Thyroid gland (tissue), 4 donors: ENCODE data around the gene KSR1. TPM values are rescaled to one million over a fixed set of nuclear protein-coding genes. Genes with fewer than 3 reads are reported as not detected.
A peak's percentile ranks its signal among the peaks of the same experiment; 100 is the strongest.

ENCODE experiments used
- DNase-seq, 2 donors: peaks; one replicate each; pipeline ENCODE4 v3.0.0-alpha.2; 2019
- H3K27ac ChIP-seq, 3 donors: fragments of 200-600 bp; sonication (generic); 1 replicate in 2 of 3; 2 replicates in 1 of 3; pipeline ENCODE4 v1.5.1; 2016 to 2019; ENCODE audit warnings: mild to moderate bottlenecking in 1 of 3, moderate library complexity in 1 of 3
- H3K27me3 ChIP-seq: fragments of 200-600 bp; sonication (generic); one replicate; pipeline ENCODE4 v1.5.1; 2019
- H3K36me3 ChIP-seq, 2 donors: fragments of 200-600 bp; sonication (generic); one replicate each; pipeline ENCODE4 v1.5.1; 2016 to 2019
- H3K4me1 ChIP-seq, 2 donors: fragments of 200-600 bp; sonication (generic); one replicate each; pipeline ENCODE4 v1.5.1; 2017 to 2019
- H3K4me3 ChIP-seq, 3 donors: fragments of 200-600 bp; sonication (generic); replicated peaks in 1 of 3; 1 replicate in 2 of 3; 2 replicates in 1 of 3; pipeline ENCODE4 v1.5.1; 2016; ENCODE audit warnings: mild to moderate bottlenecking in 1 of 3
- H3K9me3 ChIP-seq: fragments of 200-600 bp; sonication (generic); one replicate; pipeline ENCODE4 v1.5.1; 2017
- CTCF ChIP-seq, 6 experiments: fragments of 200-600 bp in 3 of 6; fragments of 450-650 bp in 3 of 6; sonication (generic) in 3 of 6; IDR thresholded peaks; one replicate each; pipeline ENCODE4 v1.5.1; 2016 to 2019; ENCODE audit warnings: antibody characterized with exemption in 6 of 6, mild to moderate bottlenecking in 2 of 6, inconsistent platforms in 1 of 6, moderate library complexity in 1 of 6
- POLR2A ChIP-seq, 2 donors: fragments of 450-650 bp; IDR thresholded peaks; one replicate each; pipeline ENCODE4 v1.6.1; 2017; ENCODE audit warnings: antibody characterized with exemption in 2 of 2, mild to moderate bottlenecking in 2 of 2, moderate library complexity in 1 of 2
- WGBS, 2 donors: methylation state at CpG; one replicate each; pipeline ENCODE4 v1.1.5; 2017; 5-methylcytosine and 5-hydroxymethylcytosine counted together
- intact Hi-C: fragments of 100-400 bp; cut with DNase I; formaldehyde crosslinking; loops from one replicate; pipeline ENCODE4 v1.15.1; 2023
- total RNA-seq, 4 donors: library from RNA; depleted of rRNA; stranded (reverse); fragments of >200 nt; gene quantifications; one replicate each; pipeline ENCODE4 v1.2.3, GENCODE V29; 2016

The KSR1 gene
- total RNA-seq, 4 donors from 2014 or later: 35.9 to 75.5 (median 67.7) TPM

- DNase-seq: no peak
- Histone ChIP-seq H3K36me3 (no peaks in the 10 kb centered on the region), H3K4me1 (peaks cover 45 to 68% of the 10 kb centered on the region in 2 donors), H3K27me3 (no peaks in the 10 kb centered on the region), H3K27ac (no peak overlapping the region), H3K9me3 (no peaks in the 10 kb centered on the region), H3K4me3 (no peak overlapping the region)
- intact Hi-C loops: no loop called here
- 78 to 84% methylated on average over 3 of the region's 3 CpGs for whole genome bisulfite sequencing, 2 donors
- no peak for TF ChIP-seq CTCF (IDR thresholded peaks at IDR 0.05)
- TF ChIP-seq POLR2A (IDR thresholded peaks at IDR 0.05): no peak
These were observed 94.8 kb downstream of the KSR1 start for GRCh38 chr17:27550974-27551505.

DNA sequence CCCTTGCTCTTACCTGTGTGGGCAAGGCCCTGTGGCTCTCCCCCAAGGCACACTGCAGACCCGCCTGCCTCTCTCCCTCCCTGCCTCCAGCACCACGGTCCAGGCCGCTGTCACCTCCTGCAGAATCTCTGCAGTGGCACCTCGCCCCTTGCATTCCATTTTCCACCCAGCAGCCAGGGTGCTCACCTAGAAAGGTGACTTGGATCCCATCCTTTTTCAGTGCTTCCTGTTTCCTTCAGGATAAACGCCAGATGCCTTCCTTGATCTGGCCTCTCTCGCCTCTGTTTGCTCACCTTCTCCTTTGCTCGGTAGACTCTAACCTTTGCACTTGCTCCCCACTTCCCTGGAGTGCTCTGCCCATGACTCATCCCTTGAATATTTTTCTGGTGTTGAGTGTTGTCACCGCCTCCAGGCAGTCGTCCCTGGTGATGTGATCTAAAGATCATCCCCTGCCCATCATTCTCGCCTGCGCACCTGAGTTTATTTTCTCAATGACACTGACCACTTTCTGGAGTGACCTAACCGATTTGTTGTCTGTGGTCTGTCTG lies 95.5 kb downstream of the KSR1 start:
- Histone ChIP-seq H3K9me3 (no peaks in the 10 kb centered on the region), H3K27ac (no peak overlapping the region), H3K36me3 (no peaks in the 10 kb centered on the region), H3K27me3 (no peaks in the 10 kb centered on the region), H3K4me1 (peaks cover 40 to 60% of the 10 kb centered on the region in 2 donors), H3K4me3 (no peak overlapping the region)
- WGBS, 2 donors: 91 to 92% methylated on average over 12 of the region's 12 CpGs
- intact Hi-C loops: no loop called here
- DNase-seq: no peak
- TF ChIP-seq POLR2A (IDR thresholded peaks at IDR 0.05) (no peak), CTCF (IDR thresholded peaks at IDR 0.05) (no peak)

DNA sequence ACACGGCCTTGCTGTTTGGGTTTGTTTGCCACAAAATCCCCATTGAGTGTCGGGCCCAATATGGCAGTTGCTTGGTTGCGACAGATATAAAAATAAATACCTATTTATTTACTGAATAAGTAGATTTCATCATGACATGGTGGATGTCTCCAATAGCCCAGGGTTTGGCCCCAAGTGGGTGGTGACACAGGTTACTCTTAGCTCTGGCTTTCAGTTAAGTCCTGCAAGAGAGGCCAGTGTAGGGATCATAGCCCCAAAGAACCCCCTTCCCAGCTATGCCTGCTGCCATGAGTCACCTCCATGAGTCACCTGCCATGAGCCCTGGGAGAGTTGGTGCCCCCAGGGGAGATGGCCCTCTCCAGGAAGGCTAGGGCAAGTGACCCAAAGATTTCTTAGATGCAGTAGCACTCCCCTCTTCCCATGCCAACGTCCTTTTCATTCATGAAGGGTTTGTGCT lies 96.1 kb downstream of the KSR1 start:
- TF ChIP-seq POLR2A (IDR thresholded peaks at IDR 0.05) (no peak), CTCF (IDR thresholded peaks at IDR 0.05) (no peak)
- WGBS, 2 donors: 77 to 80% methylated on average over 4 of the region's 4 CpGs
- peak overlapping the region in 2 of 3 donors; percentile 33 to 52 for H3K27ac ChIP-seq
- peaks cover 36 to 55% of the 10 kb centered on the region in 2 donors for H3K4me1 ChIP-seq
- H3K4me3 ChIP-seq: no peak overlapping the region
- no peaks in the 10 kb centered on the region for H3K36me3 ChIP-seq
- H3K27me3 ChIP-seq: no peaks in the 10 kb centered on the region
- H3K9me3 ChIP-seq: no peaks in the 10 kb centered on the region
- intact Hi-C loops: no loop called here
- DNase-seq: no peak

DNA sequence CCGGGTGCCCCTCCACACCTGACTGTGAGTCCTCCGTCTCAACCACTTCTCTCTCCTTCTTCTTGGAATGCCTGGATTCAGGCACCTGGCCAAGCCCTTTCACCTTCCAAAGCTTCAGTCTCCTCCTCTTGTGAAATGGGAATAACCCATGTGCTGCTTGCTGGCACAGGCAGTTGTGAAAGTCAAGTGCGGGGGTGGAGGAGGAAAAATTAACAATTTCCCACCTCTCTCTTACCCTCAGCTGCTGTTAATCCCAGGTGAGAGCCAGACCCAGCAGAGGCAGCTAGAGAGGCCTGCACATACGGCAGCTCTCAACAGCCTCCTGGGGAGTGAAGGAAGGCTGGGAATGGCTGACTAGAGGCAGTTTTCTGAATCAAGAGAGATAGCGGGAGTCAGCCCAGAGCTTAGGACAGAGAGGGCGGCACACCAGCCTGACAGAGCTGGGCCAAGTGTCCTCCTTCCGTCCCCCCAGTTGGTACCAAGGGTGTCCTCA lies 96.8 kb downstream of the KSR1 start:
- peak overlapping the region in 2 of 3 donors; percentile 33 to 52 for H3K27ac ChIP-seq
- H3K36me3 ChIP-seq: no peaks in the 10 kb centered on the region
- DNase-seq: peak; percentile 43 to 58

More for the DNA sequence above, 96.8 kb downstream of the KSR1 start:
- WGBS, 2 donors: 67 to 73% methylated on average over 7 of the region's 7 CpGs
- Histone ChIP-seq H3K4me1 (peaks cover 36 to 49% of the 10 kb centered on the region in 2 donors), H3K9me3 (no peaks in the 10 kb centered on the region), H3K4me3 (no peak overlapping the region), H3K27me3 (no peaks in the 10 kb centered on the region)
- TF ChIP-seq CTCF (IDR thresholded peaks at IDR 0.05): no peak
- TF ChIP-seq POLR2A (IDR thresholded peaks at IDR 0.05): no peak
- intact Hi-C loops: no loop called here
